ENCODE measurements around the gene MCC.

Gene MCC

DNA sequence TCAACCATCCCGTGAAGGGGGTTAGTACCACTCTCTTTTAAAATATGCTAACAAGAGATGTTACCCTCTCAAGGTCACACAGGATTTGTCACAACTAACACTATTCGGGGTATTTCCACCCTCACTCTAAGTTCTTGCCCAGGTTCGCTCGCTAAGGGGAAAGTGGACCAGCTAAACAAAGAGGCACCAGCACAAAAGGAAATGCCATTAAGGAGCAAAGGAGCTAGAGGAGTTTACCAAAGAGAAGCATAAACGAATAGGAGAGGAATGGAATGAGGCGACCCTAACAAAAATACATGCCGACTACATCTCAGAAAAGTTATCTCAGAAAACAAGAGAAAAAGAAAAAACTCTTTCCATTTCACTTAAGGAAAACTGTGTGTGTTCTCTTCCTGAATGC, 340.7 kb downstream of the MCC start:
- TF ChIP-seq, protein P1, sequence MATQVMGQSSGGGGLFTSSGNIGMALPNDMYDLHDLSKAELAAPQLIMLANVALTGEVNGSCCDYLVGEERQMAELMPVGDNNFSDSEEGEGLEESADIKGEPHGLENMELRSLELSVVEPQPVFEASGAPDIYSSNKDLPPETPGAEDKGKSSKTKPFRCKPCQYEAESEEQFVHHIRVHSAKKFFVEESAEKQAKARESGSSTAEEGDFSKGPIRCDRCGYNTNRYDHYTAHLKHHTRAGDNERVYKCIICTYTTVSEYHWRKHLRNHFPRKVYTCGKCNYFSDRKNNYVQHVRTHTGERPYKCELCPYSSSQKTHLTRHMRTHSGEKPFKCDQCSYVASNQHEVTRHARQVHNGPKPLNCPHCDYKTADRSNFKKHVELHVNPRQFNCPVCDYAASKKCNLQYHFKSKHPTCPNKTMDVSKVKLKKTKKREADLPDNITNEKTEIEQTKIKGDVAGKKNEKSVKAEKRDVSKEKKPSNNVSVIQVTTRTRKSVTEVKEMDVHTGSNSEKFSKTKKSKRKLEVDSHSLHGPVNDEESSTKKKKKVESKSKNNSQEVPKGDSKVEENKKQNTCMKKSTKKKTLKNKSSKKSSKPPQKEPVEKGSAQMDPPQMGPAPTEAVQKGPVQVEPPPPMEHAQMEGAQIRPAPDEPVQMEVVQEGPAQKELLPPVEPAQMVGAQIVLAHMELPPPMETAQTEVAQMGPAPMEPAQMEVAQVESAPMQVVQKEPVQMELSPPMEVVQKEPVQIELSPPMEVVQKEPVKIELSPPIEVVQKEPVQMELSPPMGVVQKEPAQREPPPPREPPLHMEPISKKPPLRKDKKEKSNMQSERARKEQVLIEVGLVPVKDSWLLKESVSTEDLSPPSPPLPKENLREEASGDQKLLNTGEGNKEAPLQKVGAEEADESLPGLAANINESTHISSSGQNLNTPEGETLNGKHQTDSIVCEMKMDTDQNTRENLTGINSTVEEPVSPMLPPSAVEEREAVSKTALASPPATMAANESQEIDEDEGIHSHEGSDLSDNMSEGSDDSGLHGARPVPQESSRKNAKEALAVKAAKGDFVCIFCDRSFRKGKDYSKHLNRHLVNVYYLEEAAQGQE (IDR thresholded peaks at IDR 0.05; ENCODE audit: insufficient read depth in 1 of 2, low read depth in 2 of 2, low read length in 2 of 2): no peak
- TF ChIP-seq FOXP2 (optimal IDR thresholded peaks at IDR 0.05; ENCODE audit: borderline replicate concordance, extremely low read depth, extremely low read length, insufficient read depth) (no peak), POLR2AphosphoS5 (IDR thresholded peaks at IDR 0.05; ENCODE audit: low read depth, low read length) (no peak), SIN3A (IDR thresholded peaks at IDR 0.05; ENCODE audit: borderline replicate concordance, insufficient read depth, low read length) (no peak), TAF1 (IDR thresholded peaks at IDR 0.05; ENCODE audit: borderline replicate concordance, insufficient read depth, low read length) (no peak)

- no peak for TF ChIP-seq POLR2AphosphoS5 (IDR thresholded peaks at IDR 0.05; ENCODE audit: low read depth, low read length)
- TF ChIP-seq TAF1 (IDR thresholded peaks at IDR 0.05; ENCODE audit: borderline replicate concordance, insufficient read depth, low read length): no peak
- no peak for TF ChIP-seq FOXP2 (optimal IDR thresholded peaks at IDR 0.05; ENCODE audit: borderline replicate concordance, extremely low read depth, extremely low read length, insufficient read depth)
- TF ChIP-seq, protein P1 (IDR thresholded peaks at IDR 0.05; ENCODE audit: insufficient read depth in 1 of 2, low read depth in 2 of 2, low read length in 2 of 2): no peak
- TF ChIP-seq SIN3A (IDR thresholded peaks at IDR 0.05; ENCODE audit: borderline replicate concordance, insufficient read depth, low read length): no peak
Measured at GRCh38 chr5:113147101-113147508, 341.1 kb downstream of the MCC start.

- TF ChIP-seq POLR2AphosphoS5 (IDR thresholded peaks at IDR 0.05; ENCODE audit: low read depth, low read length): no peak
- no peak for TF ChIP-seq SIN3A (IDR thresholded peaks at IDR 0.05; ENCODE audit: borderline replicate concordance, insufficient read depth, low read length)
- no peak for TF ChIP-seq FOXP2 (optimal IDR thresholded peaks at IDR 0.05; ENCODE audit: borderline replicate concordance, extremely low read depth, extremely low read length, insufficient read depth)
- TF ChIP-seq TAF1 (IDR thresholded peaks at IDR 0.05; ENCODE audit: borderline replicate concordance, insufficient read depth, low read length): no peak
- TF ChIP-seq, protein P1 (IDR thresholded peaks at IDR 0.05; ENCODE audit: insufficient read depth in 1 of 2, low read depth in 2 of 2, low read length in 2 of 2): no peak
Measured at GRCh38 chr5:113145757-113146387, 342.4 kb downstream of the MCC start.

- no peak for TF ChIP-seq SIN3A (IDR thresholded peaks at IDR 0.05; ENCODE audit: borderline replicate concordance, insufficient read depth, low read length)
- TF ChIP-seq FOXP2 (optimal IDR thresholded peaks at IDR 0.05; ENCODE audit: borderline replicate concordance, extremely low read depth, extremely low read length, insufficient read depth): no peak
- TF ChIP-seq, protein P1 (IDR thresholded peaks at IDR 0.05; ENCODE audit: insufficient read depth in 1 of 2, low read depth in 2 of 2, low read length in 2 of 2): no peak
- TF ChIP-seq POLR2AphosphoS5 (IDR thresholded peaks at IDR 0.05; ENCODE audit: low read depth, low read length): no peak
- TF ChIP-seq TAF1 (IDR thresholded peaks at IDR 0.05; ENCODE audit: borderline replicate concordance, insufficient read depth, low read length): no peak
Measured at GRCh38 chr5:113142186-113142585, 346.1 kb downstream of the MCC start.
